Measurements from ENCODE around the gene MEIOSIN.

DNA sequence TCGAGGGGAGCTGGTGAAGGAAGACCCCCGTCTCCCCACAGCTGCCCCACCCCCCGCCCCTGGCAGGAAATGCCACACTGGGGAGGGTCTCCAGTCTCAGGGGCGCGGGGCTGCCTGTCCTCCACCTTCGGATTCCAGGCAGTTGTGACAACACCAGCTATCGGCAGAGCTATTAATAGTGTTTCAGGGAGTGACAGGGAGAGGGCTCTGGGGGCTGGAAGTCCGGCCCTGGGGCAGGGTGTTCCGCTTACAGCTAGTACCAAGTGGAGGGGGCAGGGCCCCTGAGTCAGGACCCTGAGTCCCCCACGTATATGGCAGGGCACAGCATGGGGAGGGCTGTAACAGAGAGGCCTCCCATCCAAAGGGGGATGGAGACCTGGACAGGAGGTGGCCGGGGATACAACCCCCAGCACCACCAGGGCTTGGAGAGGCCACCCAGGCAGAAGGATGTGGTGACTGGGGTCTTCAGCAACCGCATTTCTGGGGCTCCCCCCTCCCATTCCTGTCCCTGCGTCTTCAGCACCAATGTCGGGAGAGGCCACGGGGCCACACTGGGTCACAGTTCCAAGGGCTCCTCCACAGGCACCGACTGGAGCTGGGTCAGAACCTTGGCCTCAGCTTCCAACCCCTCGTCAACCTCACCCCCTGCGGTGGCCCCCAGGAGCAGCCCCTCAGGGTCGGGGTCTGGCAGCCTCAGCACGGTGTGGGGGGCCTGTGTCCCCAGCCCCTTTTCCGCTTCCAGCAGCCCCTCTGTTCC lies 31.9 kb downstream of the MEIOSIN start:
- no peak for TF ChIP-seq GABPB1 (CRISPR knock-in tag; IDR thresholded peaks at IDR 0.05)
- no peak for TF ChIP-seq EZH2 (IDR thresholded peaks at IDR 0.05; ENCODE audit: borderline replicate concordance, low read depth, low read length)
- no peak for TF ChIP-seq ATF7 (IDR thresholded peaks at IDR 0.05)
- no peak for TF ChIP-seq FOSL1 (tag; conservative IDR thresholded peaks at IDR 0.05)
- TF ChIP-seq, protein P1, sequence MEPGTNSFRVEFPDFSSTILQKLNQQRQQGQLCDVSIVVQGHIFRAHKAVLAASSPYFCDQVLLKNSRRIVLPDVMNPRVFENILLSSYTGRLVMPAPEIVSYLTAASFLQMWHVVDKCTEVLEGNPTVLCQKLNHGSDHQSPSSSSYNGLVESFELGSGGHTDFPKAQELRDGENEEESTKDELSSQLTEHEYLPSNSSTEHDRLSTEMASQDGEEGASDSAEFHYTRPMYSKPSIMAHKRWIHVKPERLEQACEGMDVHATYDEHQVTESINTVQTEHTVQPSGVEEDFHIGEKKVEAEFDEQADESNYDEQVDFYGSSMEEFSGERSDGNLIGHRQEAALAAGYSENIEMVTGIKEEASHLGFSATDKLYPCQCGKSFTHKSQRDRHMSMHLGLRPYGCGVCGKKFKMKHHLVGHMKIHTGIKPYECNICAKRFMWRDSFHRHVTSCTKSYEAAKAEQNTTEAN (CRISPR knock-in tag; IDR thresholded peaks at IDR 0.05): no peak
- no peak for TF ChIP-seq HDAC1 (IDR thresholded peaks at IDR 0.05)
- TF ChIP-seq, protein P2, sequence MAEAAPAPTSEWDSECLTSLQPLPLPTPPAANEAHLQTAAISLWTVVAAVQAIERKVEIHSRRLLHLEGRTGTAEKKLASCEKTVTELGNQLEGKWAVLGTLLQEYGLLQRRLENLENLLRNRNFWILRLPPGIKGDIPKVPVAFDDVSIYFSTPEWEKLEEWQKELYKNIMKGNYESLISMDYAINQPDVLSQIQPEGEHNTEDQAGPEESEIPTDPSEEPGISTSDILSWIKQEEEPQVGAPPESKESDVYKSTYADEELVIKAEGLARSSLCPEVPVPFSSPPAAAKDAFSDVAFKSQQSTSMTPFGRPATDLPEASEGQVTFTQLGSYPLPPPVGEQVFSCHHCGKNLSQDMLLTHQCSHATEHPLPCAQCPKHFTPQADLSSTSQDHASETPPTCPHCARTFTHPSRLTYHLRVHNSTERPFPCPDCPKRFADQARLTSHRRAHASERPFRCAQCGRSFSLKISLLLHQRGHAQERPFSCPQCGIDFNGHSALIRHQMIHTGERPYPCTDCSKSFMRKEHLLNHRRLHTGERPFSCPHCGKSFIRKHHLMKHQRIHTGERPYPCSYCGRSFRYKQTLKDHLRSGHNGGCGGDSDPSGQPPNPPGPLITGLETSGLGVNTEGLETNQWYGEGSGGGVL (CRISPR knock-in tag; IDR thresholded peaks at IDR 0.05): no peak
- TF ChIP-seq DPF2 (IDR thresholded peaks at IDR 0.05): no peak
- TF ChIP-seq KAT2B (IDR thresholded peaks at IDR 0.05; ENCODE audit: low read depth, low read length): no peak
- no peak for TF ChIP-seq SPI1 (IDR thresholded peaks at IDR 0.05; ENCODE audit: borderline replicate concordance, low read depth, low read length)
- no peak for TF ChIP-seq SRSF7 (optimal IDR thresholded peaks at IDR 0.05; ENCODE audit: low read depth, low read length)
- no peak for TF ChIP-seq GABPA (tag; conservative IDR thresholded peaks at IDR 0.05; ENCODE audit: low read depth)
- TF ChIP-seq, protein P3, sequence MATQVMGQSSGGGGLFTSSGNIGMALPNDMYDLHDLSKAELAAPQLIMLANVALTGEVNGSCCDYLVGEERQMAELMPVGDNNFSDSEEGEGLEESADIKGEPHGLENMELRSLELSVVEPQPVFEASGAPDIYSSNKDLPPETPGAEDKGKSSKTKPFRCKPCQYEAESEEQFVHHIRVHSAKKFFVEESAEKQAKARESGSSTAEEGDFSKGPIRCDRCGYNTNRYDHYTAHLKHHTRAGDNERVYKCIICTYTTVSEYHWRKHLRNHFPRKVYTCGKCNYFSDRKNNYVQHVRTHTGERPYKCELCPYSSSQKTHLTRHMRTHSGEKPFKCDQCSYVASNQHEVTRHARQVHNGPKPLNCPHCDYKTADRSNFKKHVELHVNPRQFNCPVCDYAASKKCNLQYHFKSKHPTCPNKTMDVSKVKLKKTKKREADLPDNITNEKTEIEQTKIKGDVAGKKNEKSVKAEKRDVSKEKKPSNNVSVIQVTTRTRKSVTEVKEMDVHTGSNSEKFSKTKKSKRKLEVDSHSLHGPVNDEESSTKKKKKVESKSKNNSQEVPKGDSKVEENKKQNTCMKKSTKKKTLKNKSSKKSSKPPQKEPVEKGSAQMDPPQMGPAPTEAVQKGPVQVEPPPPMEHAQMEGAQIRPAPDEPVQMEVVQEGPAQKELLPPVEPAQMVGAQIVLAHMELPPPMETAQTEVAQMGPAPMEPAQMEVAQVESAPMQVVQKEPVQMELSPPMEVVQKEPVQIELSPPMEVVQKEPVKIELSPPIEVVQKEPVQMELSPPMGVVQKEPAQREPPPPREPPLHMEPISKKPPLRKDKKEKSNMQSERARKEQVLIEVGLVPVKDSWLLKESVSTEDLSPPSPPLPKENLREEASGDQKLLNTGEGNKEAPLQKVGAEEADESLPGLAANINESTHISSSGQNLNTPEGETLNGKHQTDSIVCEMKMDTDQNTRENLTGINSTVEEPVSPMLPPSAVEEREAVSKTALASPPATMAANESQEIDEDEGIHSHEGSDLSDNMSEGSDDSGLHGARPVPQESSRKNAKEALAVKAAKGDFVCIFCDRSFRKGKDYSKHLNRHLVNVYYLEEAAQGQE (IDR thresholded peaks at IDR 0.05; ENCODE audit: borderline replicate concordance): no peak
- TF ChIP-seq, protein P3 (CRISPR knock-in tag; IDR thresholded peaks at IDR 0.05; ENCODE audit: low read depth): no peak
